Tibial nerve (tissue), 4 donors: ENCODE measurements around the gene DNAJC21.

Experiments
- CTCF ChIP-seq, 5 experiments: fragments of 200-600 bp in 3 of 5; fragments of 450-650 bp in 2 of 5; sonication (generic) in 3 of 5; IDR thresholded peaks; one replicate each; pipeline ENCODE4 v1.5.1; 2016 to 2019; ENCODE audit warnings: antibody characterized with exemption in 5 of 5, mild to moderate bottlenecking in 3 of 5, moderate library complexity in 2 of 5
- EP300 ChIP-seq, 2 donors: sonication (generic); formaldehyde crosslinking; IDR thresholded peaks; one replicate each; pipeline ENCODE4 v1.6.1; 2017; ENCODE audit warnings: antibody characterized with exemption in 2 of 2, mild to moderate bottlenecking in 1 of 2
- POLR2A ChIP-seq, 2 donors: fragments of 450-650 bp; IDR thresholded peaks; one replicate each; pipeline ENCODE4 v1.6.1; 2017; ENCODE audit warnings: antibody characterized with exemption in 2 of 2, mild to moderate bottlenecking in 2 of 2, moderate library complexity in 2 of 2

- no peak for TF ChIP-seq CTCF (IDR thresholded peaks at IDR 0.05)
- no peak for TF ChIP-seq POLR2A (IDR thresholded peaks at IDR 0.05)
- no peak for TF ChIP-seq EP300 (IDR thresholded peaks at IDR 0.05)
Measured at GRCh38 chr5:34959323-34959722, 30.0 kb downstream of the DNAJC21 start.
